ENCODE data around the gene CYB561D2. TPM values are rescaled to one million over a fixed set of nuclear protein-coding genes. Genes with fewer than 3 reads are reported as not detected.
A peak's percentile ranks its signal among the peaks of the same experiment; 100 is the strongest.

Gene CYB561D2
- total and polyA plus RNA-seq, 10 of the 15 experiments (the other 5 are each of a cell fraction or from before 2014, with no cell fraction given), result 7.6 to 39.2 (median 18.8) TPM

DNA sequence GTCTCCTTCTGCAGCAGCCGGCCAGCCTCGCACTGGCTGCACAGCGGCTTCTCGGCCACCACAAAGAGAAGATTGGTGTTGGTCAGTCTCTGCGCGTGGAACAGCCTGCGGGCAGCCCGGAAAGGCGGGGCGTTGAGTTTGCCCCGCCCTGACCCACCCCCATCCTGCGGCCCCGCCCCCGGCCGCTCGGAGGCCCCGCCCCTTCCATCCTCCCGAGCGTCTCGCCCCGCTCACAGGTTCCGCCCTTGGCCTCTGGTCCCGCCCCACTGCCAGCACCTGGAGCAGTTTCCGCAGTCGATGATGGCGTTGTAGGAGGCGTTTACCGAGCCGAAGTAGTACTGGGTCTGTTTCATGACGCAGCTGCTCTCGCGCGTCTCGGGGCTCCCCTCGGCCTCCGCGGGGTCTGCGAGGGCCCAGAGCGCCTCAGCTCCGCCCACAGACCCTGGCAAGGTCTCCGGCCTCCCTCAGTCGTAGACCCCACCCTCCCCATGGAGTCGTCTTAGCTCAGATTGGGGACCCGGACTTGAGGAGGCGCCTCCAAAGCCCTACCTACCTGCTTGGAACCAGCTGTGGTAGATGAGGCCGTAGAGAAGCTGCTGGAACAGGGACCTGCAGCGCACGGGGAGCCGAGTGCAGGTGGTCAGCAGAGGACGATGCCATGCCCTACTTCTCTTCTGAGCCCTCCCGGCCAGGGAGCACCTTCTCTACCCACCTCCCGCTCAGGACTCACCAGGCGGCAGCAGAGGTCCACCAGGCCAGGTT, 14.6 kb downstream of the CYB561D2 start:
- WGBS (ENCODE audit: insufficient coverage, insufficient replicate concordance, low lambda C conversion rate, missing lambda C conversion rate), result 7% methylated on average over 48 of the region's 53 CpGs
- Histone ChIP-seq H3K27me3 (replicated peaks in 1 of 2; ENCODE audit: control insufficient read depth in 2 of 2, insufficient read depth in 2 of 2, low read length in 1 of 2) (no peaks in the 10 kb centered on the region; a peak in 2 of 4 replicates), H3K4me1 (ENCODE audit: control insufficient read depth, insufficient read depth, low read length) (peaks cover 5% of the 10 kb centered on the region; the same call in 1 of the 2 replicates), H4K20me1 (ENCODE audit: control insufficient read depth, insufficient read depth) (no peaks in the 10 kb centered on the region), H3K36me3 (ENCODE audit: control insufficient read depth in 2 of 2, insufficient read depth in 2 of 2, low read length in 1 of 2) (no peaks in the 10 kb centered on the region), H2AFZ (ENCODE audit: control insufficient read depth, low read depth, low read length) (peak overlapping the region; percentile 89), H3K27ac (ENCODE audit: control insufficient read depth, insufficient read depth) (no peak overlapping the region), H3K4me2 (ENCODE audit: control insufficient read depth, insufficient read depth) (peak overlapping the region; percentile 100), H3K79me2 (ENCODE audit: control insufficient read depth, insufficient read depth, low read length) (no peaks in the 10 kb centered on the region), H3K9ac (ENCODE audit: control insufficient read depth, insufficient read depth, low read length) (peak overlapping the region; percentile 53; the same call in 1 of the 2 replicates), H3K4me3 (peak overlapping the region; percentile 70), H3K9me3 (replicated peaks; ENCODE audit: control insufficient read depth, insufficient read depth, low read length) (no peaks in the 10 kb centered on the region)
- intact Hi-C loops (cut with micrococcal nuclease; ENCODE audit: unreplicated experiment) (no loop called here), in situ Hi-C loops (cut with MboI) (no loop called here)
- ATAC-seq (peak; percentile 97), DNase-seq (ENCODE audit: low read depth, low spot score) (no peak), FAIRE-seq (peak; percentile 89)
- BruUV-seq (replicated peaks), result no TSS peak
- SMC1A ChIA-PET (ENCODE audit: uncharacterized antibody, unreplicated experiment), result no interaction called here
- TF ChIP-seq CHD2 (IDR thresholded peaks at IDR 0.05; ENCODE audit: borderline replicate concordance, low read depth, low read length), result peak; percentile 16; the same call in 1 of the 2 replicates
- TF ChIP-seq HCFC1 (IDR thresholded peaks at IDR 0.05; ENCODE audit: low read length), result no peak
- TF ChIP-seq ATF2 (IDR thresholded peaks at IDR 0.05; ENCODE audit: low read length), result no peak
- no peak for TF ChIP-seq MTA2 (IDR thresholded peaks at IDR 0.05; ENCODE audit: low read depth)
- no peak for TF ChIP-seq IRF4 (IDR thresholded peaks at IDR 0.05; ENCODE audit: low read depth, low read length)
- TF ChIP-seq RAD51 (IDR thresholded peaks at IDR 0.05), result no peak
- no peak for TF ChIP-seq YY1 (IDR thresholded peaks at IDR 0.05; ENCODE audit: low read depth, low read length)
- no peak for TF ChIP-seq MEF2A (IDR thresholded peaks at IDR 0.05; ENCODE audit: insufficient read depth, low read depth, low read length)
- no peak for TF ChIP-seq PML (IDR thresholded peaks at IDR 0.05; ENCODE audit: low read length)
- TF ChIP-seq WRNIP1 (IDR thresholded peaks at IDR 0.05; ENCODE audit: borderline replicate concordance, low read depth, low read length), result no peak
- no peak for TF ChIP-seq CBX3 (IDR thresholded peaks at IDR 0.05; ENCODE audit: borderline replicate concordance, low read depth)
- no peak for TF ChIP-seq ZBTB33 (IDR thresholded peaks at IDR 0.05)
- TF ChIP-seq, protein P1, sequence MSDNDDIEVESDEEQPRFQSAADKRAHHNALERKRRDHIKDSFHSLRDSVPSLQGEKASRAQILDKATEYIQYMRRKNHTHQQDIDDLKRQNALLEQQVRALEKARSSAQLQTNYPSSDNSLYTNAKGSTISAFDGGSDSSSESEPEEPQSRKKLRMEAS (IDR thresholded peaks at IDR 0.05; ENCODE audit: low read depth, low read length), result no peak
- TF ChIP-seq POLR2A (IDR thresholded peaks at IDR 0.05; ENCODE audit: low read depth, low read length), result peak; percentile 68
- TF ChIP-seq, protein P2, sequence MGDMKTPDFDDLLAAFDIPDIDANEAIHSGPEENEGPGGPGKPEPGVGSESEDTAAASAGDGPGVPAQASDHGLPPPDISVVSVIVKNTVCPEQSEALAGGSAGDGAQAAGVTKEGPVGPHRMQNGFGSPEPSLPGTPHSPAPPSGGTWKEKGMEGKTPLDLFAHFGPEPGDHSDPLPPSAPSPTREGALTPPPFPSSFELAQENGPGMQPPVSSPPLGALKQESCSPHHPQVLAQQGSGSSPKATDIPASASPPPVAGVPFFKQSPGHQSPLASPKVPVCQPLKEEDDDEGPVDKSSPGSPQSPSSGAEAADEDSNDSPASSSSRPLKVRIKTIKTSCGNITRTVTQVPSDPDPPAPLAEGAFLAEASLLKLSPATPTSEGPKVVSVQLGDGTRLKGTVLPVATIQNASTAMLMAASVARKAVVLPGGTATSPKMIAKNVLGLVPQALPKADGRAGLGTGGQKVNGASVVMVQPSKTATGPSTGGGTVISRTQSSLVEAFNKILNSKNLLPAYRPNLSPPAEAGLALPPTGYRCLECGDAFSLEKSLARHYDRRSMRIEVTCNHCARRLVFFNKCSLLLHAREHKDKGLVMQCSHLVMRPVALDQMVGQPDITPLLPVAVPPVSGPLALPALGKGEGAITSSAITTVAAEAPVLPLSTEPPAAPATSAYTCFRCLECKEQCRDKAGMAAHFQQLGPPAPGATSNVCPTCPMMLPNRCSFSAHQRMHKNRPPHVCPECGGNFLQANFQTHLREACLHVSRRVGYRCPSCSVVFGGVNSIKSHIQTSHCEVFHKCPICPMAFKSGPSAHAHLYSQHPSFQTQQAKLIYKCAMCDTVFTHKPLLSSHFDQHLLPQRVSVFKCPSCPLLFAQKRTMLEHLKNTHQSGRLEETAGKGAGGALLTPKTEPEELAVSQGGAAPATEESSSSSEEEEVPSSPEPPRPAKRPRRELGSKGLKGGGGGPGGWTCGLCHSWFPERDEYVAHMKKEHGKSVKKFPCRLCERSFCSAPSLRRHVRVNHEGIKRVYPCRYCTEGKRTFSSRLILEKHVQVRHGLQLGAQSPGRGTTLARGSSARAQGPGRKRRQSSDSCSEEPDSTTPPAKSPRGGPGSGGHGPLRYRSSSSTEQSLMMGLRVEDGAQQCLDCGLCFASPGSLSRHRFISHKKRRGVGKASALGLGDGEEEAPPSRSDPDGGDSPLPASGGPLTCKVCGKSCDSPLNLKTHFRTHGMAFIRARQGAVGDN (IDR thresholded peaks at IDR 0.05), result no peak
- no peak for TF ChIP-seq CHD4 (IDR thresholded peaks at IDR 0.05)
- no peak for TF ChIP-seq ZBED1 (IDR thresholded peaks at IDR 0.05; ENCODE audit: borderline replicate concordance)
- RAD21 ChIA-PET (ENCODE audit: unreplicated experiment), result no interaction called here
- CTCF ChIA-PET, result interaction anchor here (1.4 kb wide), 1 partner anchor 15 kb away, joined by 4 read pairs; the partner anchor contains the start of genes CYB561D2 and NPRL2
- POLR2A ChIA-PET, result interaction anchor here (0.6 to 1.1 kb wide), 3 partner anchors 9 to 16 kb away, joined by 3 read pairs; partner anchors contain the start of genes CYB561D2 and NPRL2

All from GM12878 (cell line).